Measurements from ENCODE around the gene NECTIN1. TPM values are rescaled to one million over a fixed set of nuclear protein-coding genes. Genes with fewer than 3 reads are reported as not detected.

NECTIN1 gene
- total RNA-seq, 1 experiment from 2014 or later, result 19.9 TPM

DNA sequence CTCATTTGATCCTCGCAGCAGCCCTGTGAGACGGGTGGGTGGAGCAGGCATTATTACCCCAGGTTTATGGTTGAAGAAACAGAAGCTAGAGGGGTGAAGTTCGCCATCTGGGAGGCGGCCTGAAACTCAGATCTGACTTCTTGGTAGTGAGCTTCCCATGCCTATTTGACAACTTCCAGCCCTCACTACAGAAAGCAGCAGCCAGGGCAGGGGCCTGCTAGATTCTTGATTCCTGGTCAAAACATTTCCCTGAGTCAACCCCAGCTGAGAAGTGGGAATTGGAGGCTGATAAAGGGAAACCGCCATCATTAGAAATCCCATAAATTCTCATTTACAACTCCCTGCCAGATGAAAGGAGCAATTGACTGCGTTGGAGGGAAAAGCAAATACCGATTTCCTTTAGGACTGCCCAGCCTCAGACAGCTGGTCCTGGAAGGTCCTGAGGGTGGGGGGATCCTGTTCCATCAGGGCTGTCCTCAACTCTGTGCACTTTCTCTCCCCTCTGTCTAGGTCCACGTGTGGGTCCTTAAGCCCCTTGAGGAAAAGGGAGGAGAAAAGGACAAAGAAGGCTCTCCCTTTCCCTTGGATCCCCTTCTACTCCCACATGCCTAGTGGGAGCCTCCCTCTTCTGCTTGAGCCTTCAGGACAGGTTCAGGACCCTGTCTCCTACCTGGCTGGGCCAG lies 10.2 kb upstream of the NECTIN1 start:
- CTCF ChIA-PET, result interaction anchor here (0.7 kb wide), 1 partner anchor 9 kb away, joined by 4 read pairs; no protein-coding TSS in a partner anchor
- DNase-seq (no peak), ATAC-seq (no peak)
- no TSS peak for BruUV-seq (replicated peaks)
- H3K9me2 ChIP-seq (replicated peaks; ENCODE audit: low read length), result no peaks in the 10 kb centered on the region
- no peaks in the 10 kb centered on the region for H3K79me2 ChIP-seq (ENCODE audit: low read length)
- H3K27me3 ChIP-seq (ENCODE audit: low read length), result 0 out of 2 replicates have a peak, but pooled peaks cover under 1% of the 10 kb centered on the region
- no peak overlapping the region for H3K4me2 ChIP-seq (ENCODE audit: low read length)
- H3K4me1 ChIP-seq (ENCODE audit: insufficient read depth, low read length), result no peaks in the 10 kb centered on the region
- no peaks in the 10 kb centered on the region for H3K36me3 ChIP-seq (ENCODE audit: low read depth, low read length)
- H2AFZ ChIP-seq (ENCODE audit: low read length), result no peak overlapping the region
- H3K9me3 ChIP-seq (ENCODE audit: low read length), result no peaks in the 10 kb centered on the region
- no peak overlapping the region for H3K4me3 ChIP-seq (ENCODE audit: low read length)
- POLR2A ChIA-PET (ENCODE audit: unreplicated experiment), result interaction anchor here (0.6 kb wide), 1 partner anchor 10 kb away, joined by 3 read pairs; no protein-coding TSS in a partner anchor
- H3K27ac ChIP-seq (ENCODE audit: low read length), result no peak overlapping the region
- H4K20me1 ChIP-seq (ENCODE audit: low read length), result no peaks in the 10 kb centered on the region
- H3K9ac ChIP-seq (ENCODE audit: low read length), result no peak overlapping the region
- no peaks in the 10 kb centered on the region for H3F3A ChIP-seq (ENCODE audit: low read length, unreplicated experiment)
- intact Hi-C loops (cut with micrococcal nuclease), result no loop called here
- no peak for TF ChIP-seq EZH2phosphoT487 (IDR thresholded peaks at IDR 0.05; ENCODE audit: borderline replicate concordance, low read length)
- no peak for TF ChIP-seq EZH2 (IDR thresholded peaks at IDR 0.05; ENCODE audit: low read length, unreplicated experiment)
- TF ChIP-seq, protein P1, sequence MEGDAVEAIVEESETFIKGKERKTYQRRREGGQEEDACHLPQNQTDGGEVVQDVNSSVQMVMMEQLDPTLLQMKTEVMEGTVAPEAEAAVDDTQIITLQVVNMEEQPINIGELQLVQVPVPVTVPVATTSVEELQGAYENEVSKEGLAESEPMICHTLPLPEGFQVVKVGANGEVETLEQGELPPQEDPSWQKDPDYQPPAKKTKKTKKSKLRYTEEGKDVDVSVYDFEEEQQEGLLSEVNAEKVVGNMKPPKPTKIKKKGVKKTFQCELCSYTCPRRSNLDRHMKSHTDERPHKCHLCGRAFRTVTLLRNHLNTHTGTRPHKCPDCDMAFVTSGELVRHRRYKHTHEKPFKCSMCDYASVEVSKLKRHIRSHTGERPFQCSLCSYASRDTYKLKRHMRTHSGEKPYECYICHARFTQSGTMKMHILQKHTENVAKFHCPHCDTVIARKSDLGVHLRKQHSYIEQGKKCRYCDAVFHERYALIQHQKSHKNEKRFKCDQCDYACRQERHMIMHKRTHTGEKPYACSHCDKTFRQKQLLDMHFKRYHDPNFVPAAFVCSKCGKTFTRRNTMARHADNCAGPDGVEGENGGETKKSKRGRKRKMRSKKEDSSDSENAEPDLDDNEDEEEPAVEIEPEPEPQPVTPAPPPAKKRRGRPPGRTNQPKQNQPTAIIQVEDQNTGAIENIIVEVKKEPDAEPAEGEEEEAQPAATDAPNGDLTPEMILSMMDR (conservative IDR thresholded peaks at IDR 0.05; ENCODE audit: low read depth, low read length), result no peak

DNA sequence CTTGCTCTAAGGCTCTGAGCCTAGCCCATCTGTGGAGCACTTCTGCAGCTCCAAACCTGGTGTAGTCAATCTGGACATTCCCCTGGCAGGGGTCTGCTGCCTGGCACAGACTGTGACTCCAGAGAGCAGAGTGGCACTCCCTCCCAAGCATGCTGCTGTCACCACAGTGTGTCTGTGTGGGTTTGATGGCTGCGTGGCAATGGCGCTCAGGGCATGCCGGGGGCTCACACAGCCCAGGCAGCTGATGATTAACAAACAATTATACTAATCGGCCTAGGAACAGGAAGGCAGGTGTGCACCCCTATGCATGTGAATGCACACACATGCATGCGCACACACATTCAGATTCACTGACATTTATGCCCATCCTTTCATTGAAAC lies 9.0 kb upstream of the NECTIN1 start:
- POLR2A ChIA-PET (ENCODE audit: unreplicated experiment), result no interaction called here

More for the DNA sequence above, 9.0 kb upstream of the NECTIN1 start:
- intact Hi-C loops (cut with micrococcal nuclease), result no loop called here
- Histone ChIP-seq H3K36me3 (ENCODE audit: low read depth, low read length) (no peaks in the 10 kb centered on the region), H4K20me1 (ENCODE audit: low read length) (no peaks in the 10 kb centered on the region), H3K9me2 (replicated peaks; ENCODE audit: low read length) (no peaks in the 10 kb centered on the region), H3K4me2 (ENCODE audit: low read length) (no peak overlapping the region), H3K4me3 (ENCODE audit: low read length) (no peak overlapping the region), H3K27ac (ENCODE audit: low read length) (no peak overlapping the region), H3K9me3 (ENCODE audit: low read length) (no peaks in the 10 kb centered on the region), H2AFZ (ENCODE audit: low read length) (no peak overlapping the region), H3K4me1 (ENCODE audit: insufficient read depth, low read length) (no peaks in the 10 kb centered on the region), H3F3A (ENCODE audit: low read length, unreplicated experiment) (no peaks in the 10 kb centered on the region), H3K27me3 (ENCODE audit: low read length) (no peaks in the 10 kb centered on the region), H3K9ac (ENCODE audit: low read length) (no peak overlapping the region), H3K79me2 (ENCODE audit: low read length) (no peaks in the 10 kb centered on the region)
- BruUV-seq (replicated peaks), result no TSS peak
- TF ChIP-seq, protein P1 (conservative IDR thresholded peaks at IDR 0.05; ENCODE audit: low read depth, low read length), result no peak
- no peak for TF ChIP-seq EZH2 (IDR thresholded peaks at IDR 0.05; ENCODE audit: low read length, unreplicated experiment)
- no peak for TF ChIP-seq EZH2phosphoT487 (IDR thresholded peaks at IDR 0.05; ENCODE audit: borderline replicate concordance, low read length)
- DNase-seq (no peak), ATAC-seq (no peak)
- CTCF ChIA-PET, result no interaction called here

Data from PC-3 (cell line).